Measurements from ENCODE around the gene GPRC5A.

The GPRC5A gene

DNA sequence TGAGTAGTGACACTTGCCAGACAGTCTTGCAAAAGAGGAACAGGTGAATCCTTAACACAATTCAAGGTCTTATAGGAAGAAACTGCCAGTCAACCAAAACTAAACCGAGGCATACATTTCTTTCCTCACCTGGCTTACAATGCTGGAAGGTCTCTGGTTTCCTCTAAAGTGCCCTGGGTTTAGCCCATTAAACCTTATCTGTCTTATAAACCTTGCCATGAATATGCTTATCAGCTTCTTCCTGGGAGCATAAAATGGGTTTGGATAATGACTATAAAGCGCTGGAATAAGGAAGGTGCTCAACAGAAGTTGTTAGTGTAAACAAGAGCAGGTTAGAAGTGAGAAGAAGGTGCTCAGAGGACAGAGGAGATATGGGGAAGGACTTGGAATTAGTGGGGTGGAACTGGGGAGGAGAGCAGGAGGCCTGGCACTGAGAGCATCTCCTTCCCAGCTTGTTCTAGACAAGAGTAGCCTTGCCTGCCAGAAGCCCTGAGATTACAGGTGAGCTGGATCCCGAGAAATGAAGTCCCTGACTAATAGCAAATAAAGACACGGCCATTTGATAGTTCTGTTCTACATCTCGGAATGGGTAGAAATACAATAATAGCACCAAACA lies 14.1 kb upstream of the GPRC5A start (continued):
- no peak for TF ChIP-seq ZNF16 (tag by site-specific recombination; IDR thresholded peaks at IDR 0.05; ENCODE audit: low read depth)
- TF ChIP-seq, protein P1, sequence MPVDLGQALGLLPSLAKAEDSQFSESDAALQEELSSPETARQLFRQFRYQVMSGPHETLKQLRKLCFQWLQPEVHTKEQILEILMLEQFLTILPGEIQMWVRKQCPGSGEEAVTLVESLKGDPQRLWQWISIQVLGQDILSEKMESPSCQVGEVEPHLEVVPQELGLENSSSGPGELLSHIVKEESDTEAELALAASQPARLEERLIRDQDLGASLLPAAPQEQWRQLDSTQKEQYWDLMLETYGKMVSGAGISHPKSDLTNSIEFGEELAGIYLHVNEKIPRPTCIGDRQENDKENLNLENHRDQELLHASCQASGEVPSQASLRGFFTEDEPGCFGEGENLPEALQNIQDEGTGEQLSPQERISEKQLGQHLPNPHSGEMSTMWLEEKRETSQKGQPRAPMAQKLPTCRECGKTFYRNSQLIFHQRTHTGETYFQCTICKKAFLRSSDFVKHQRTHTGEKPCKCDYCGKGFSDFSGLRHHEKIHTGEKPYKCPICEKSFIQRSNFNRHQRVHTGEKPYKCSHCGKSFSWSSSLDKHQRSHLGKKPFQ (tag by site-specific recombination; IDR thresholded peaks at IDR 0.05) = no peak
- peak; percentile 53 for TF ChIP-seq ZXDB (tag by site-specific recombination; IDR thresholded peaks at IDR 0.05)
- no peak for TF ChIP-seq GLIS2 (tag by site-specific recombination; IDR thresholded peaks at IDR 0.05)
- no peak for TF ChIP-seq ZNF473 (tag by site-specific recombination; IDR thresholded peaks at IDR 0.05)
- TF ChIP-seq, protein P2, sequence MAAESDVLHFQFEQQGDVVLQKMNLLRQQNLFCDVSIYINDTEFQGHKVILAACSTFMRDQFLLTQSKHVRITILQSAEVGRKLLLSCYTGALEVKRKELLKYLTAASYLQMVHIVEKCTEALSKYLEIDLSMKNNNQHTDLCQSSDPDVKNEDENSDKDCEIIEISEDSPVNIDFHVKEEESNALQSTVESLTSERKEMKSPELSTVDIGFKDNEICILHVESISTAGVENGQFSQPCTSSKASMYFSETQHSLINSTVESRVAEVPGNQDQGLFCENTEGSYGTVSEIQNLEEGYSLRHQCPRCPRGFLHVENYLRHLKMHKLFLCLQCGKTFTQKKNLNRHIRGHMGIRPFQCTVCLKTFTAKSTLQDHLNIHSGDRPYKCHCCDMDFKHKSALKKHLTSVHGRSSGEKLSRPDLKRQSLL (tag by site-specific recombination; IDR thresholded peaks at IDR 0.05) = no peak
- TF ChIP-seq ZNF843 (tag by site-specific recombination; IDR thresholded peaks at IDR 0.05) = peak; percentile 77
- no peak for TF ChIP-seq ZNF24 (tag by site-specific recombination; IDR thresholded peaks at IDR 0.05)
- TF ChIP-seq, protein P3, sequence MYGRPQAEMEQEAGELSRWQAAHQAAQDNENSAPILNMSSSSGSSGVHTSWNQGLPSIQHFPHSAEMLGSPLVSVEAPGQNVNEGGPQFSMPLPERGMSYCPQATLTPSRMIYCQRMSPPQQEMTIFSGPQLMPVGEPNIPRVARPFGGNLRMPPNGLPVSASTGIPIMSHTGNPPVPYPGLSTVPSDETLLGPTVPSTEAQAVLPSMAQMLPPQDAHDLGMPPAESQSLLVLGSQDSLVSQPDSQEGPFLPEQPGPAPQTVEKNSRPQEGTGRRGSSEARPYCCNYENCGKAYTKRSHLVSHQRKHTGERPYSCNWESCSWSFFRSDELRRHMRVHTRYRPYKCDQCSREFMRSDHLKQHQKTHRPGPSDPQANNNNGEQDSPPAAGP (tag by site-specific recombination; IDR thresholded peaks at IDR 0.05) = no peak
- TF ChIP-seq SETDB1 (IDR thresholded peaks at IDR 0.05; ENCODE audit: insufficient read length, low read length) = no peak

DNA sequence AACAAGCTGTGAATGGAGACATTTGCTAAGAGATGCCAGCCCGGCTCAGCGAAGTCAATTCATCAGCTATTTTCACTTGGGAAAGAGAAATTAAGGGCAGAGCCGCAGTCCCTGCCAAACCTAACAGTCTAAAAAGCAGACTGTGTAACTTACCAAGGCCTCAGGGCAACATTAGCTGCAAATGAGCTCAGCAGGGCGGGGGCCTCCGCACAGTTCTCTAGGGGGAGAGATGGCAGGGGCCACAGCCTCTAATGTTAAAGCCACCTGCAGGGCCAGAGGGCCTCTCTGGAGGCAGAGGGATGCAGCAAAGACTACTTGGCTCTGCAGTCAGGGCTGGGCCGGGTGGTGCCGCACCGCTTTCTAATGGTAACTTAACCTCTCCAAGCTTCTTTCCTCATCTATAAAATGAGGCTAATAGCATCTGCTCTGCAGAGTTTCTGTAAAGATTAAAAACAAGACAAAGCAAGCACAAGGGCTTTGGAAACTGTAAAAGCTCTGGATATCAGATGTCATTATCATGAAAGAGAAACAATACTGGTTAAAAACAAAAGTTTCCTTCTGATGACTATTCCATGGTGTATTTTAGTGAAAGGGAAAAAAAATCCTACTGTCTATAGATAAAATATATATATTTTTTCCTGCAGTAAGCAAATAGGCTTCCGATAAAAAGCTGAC lies 13.4 kb upstream of the GPRC5A start:
- Histone ChIP-seq H3K36me3 (ENCODE audit: control insufficient read depth in 2 of 2, insufficient read depth in 1 of 2, low read length in 2 of 2) (no peaks in the 10 kb centered on the region), H3K4me1 (ENCODE audit: control insufficient read depth, insufficient read depth, low read length) (peaks cover 14% of the 10 kb centered on the region), H3K4me3 (ENCODE audit: low read depth, low read length) (no peak overlapping the region), H3K9me3 (ENCODE audit: control insufficient read depth, insufficient read depth, low read depth, low read length) (no peaks in the 10 kb centered on the region), H3K27ac (ENCODE audit: extremely low read depth, low read depth, low read length) (peak overlapping the region; percentile 80)
- CTCF ChIA-PET = interaction anchor here (0.6 to 1.6 kb wide), 5 partner anchors 13 to 90 kb away, joined by 3 to 10 read pairs (median 3); partner anchors contain the start of gene GPRC5A
- POLR2A ChIA-PET = interaction anchor here (0.7 to 1.6 kb wide), 5 partner anchors 13 to 161 kb away, joined by 3 to 16 read pairs (median 3); partner anchors contain the start of genes CDKN1B and GPRC5A
- TF ChIP-seq ZBTB20 (tag by site-specific recombination; IDR thresholded peaks at IDR 0.05) = no peak
- TF ChIP-seq, protein P4, sequence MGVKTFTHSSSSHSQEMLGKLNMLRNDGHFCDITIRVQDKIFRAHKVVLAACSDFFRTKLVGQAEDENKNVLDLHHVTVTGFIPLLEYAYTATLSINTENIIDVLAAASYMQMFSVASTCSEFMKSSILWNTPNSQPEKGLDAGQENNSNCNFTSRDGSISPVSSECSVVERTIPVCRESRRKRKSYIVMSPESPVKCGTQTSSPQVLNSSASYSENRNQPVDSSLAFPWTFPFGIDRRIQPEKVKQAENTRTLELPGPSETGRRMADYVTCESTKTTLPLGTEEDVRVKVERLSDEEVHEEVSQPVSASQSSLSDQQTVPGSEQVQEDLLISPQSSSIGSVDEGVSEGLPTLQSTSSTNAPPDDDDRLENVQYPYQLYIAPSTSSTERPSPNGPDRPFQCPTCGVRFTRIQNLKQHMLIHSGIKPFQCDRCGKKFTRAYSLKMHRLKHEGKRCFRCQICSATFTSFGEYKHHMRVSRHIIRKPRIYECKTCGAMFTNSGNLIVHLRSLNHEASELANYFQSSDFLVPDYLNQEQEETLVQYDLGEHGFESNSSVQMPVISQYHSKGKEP (tag by site-specific recombination; IDR thresholded peaks at IDR 0.05) = peak; percentile 95
- TF ChIP-seq KLF10 (tag by site-specific recombination; IDR thresholded peaks at IDR 0.05) = peak; percentile 49
- TF ChIP-seq ZNF510 (tag by site-specific recombination; IDR thresholded peaks at IDR 0.05; ENCODE audit: insufficient replicate concordance) = no peak
- TF ChIP-seq ZNF792 (tag by site-specific recombination; IDR thresholded peaks at IDR 0.05) = 0 out of 2 replicates have a peak, but pooled peaks have one; percentile 38
- peak; percentile 57; the same call in 1 of the 2 replicates for TF ChIP-seq ZBTB48 (tag by site-specific recombination; IDR thresholded peaks at IDR 0.05)
- peak; percentile 67; the same call in 1 of the 2 replicates for TF ChIP-seq OVOL3 (tag by site-specific recombination; IDR thresholded peaks at IDR 0.05)
- TF ChIP-seq ZNF19 (tag by site-specific recombination; IDR thresholded peaks at IDR 0.05; ENCODE audit: low read depth) = no peak
- TF ChIP-seq, protein P5, sequence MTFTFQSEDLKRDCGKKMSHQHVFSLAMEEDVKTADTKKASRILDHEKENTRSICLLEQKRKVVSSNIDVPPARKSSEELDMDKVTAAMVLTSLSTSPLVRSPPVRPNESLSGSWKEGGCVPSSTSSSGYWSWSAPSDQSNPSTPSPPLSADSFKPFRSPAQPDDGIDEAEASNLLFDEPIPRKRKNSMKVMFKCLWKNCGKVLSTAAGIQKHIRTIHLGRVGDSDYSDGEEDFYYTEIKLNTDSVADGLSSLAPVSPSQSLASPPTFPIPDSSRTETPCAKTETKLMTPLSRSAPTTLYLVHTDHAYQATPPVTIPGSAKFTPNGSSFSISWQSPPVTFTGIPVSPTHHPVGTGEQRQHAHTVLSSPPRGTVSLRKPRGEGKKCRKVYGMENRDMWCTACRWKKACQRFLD (tag by site-specific recombination; IDR thresholded peaks at IDR 0.05) = no peak
- TF ChIP-seq ZNF830 (tag by site-specific recombination; IDR thresholded peaks at IDR 0.05; ENCODE audit: low read depth) = no peak
- TF ChIP-seq ZNF843 (tag by site-specific recombination; IDR thresholded peaks at IDR 0.05) = peak; percentile 66
- 0 out of 2 replicates have a peak, but pooled peaks have one; percentile 41 for TF ChIP-seq KLF8 (tag by site-specific recombination; IDR thresholded peaks at IDR 0.05)
- TF ChIP-seq ZNF426 (tag by site-specific recombination; IDR thresholded peaks at IDR 0.05) = no peak
- TF ChIP-seq ZNF76 (tag by site-specific recombination; IDR thresholded peaks at IDR 0.05; ENCODE audit: borderline replicate concordance, low read depth) = no peak
- no peak for TF ChIP-seq REPIN1 (tag by site-specific recombination; IDR thresholded peaks at IDR 0.05; ENCODE audit: low read depth)
- no peak for TF ChIP-seq ZNF837 (tag by site-specific recombination; IDR thresholded peaks at IDR 0.05)
- peak; percentile 85 for TF ChIP-seq TRIM28 (IDR thresholded peaks at IDR 0.05; ENCODE audit: borderline replicate concordance, low read length)
- no peak for TF ChIP-seq SCRT2 (tag by site-specific recombination; IDR thresholded peaks at IDR 0.05)
- 0 out of 2 replicates have a peak, but pooled peaks have one; percentile 46 for TF ChIP-seq SP7 (tag by site-specific recombination; IDR thresholded peaks at IDR 0.05)
- TF ChIP-seq ZSCAN23 (tag by site-specific recombination; IDR thresholded peaks at IDR 0.05) = no peak

Data from HEK293 (cell line).